B cell (primary cell): ENCODE results near the gene FMNL1. TPM values are rescaled to one million over a fixed set of nuclear protein-coding genes. Genes with fewer than 3 reads are reported as not detected.
A peak's percentile ranks its signal among the peaks of the same experiment; 100 is the strongest.

Source experiments
- ATAC-seq: fragments of 200-7000 bp; cut with Tn5 transposase; one replicate; pipeline ENCODE4 v1.10.0; 2021; ENCODE audit warnings: low read depth, mild to moderate bottlenecking, moderate number of reproducible peaks, moderate library complexity
- CTCF ChIA-PET: fragments of 350-600 bp; sonication (Branson Sonifier 250); formaldehyde crosslinking; loops from one replicate; lab custom pipeline; 2021; ENCODE audit warnings: antibody characterized with exemption, inconsistent platforms; lab: Charles Lee
- POLR2A ChIA-PET: fragments of 350-600 bp; sonication (Branson Sonifier 250); formaldehyde crosslinking; loops from one replicate; lab custom pipeline; 2021; ENCODE audit warnings: antibody characterized with exemption; lab: Charles Lee
- DNase-seq: peaks from one replicate; pipeline ENCODE4 v3.0.0; 2013
- H2AFZ ChIP-seq: 2 replicates; pipeline ENCODE4 v1.6.1; 2012; ENCODE audit warnings: mild to moderate bottlenecking, low read depth, low read length; ENCODE audit not compliant: insufficient read depth, poor library complexity, severe bottlenecking
- H3K27ac ChIP-seq, 2 donors: 1 replicate in 1 of 2; 2 replicates in 1 of 2; pipeline ENCODE4 v1.5.1; 2012 to 2013; ENCODE audit warnings: low read length in 2 of 2, mild to moderate bottlenecking in 2 of 2, moderate library complexity in 1 of 2
- H3K27me3 ChIP-seq, 4 experiments: fragments of 200-600 bp in 1 of 4; sonication (generic) in 1 of 4; replicated peaks in 1 of 4; 1 replicate in 2 of 4; 2 replicates in 2 of 4; pipeline versions ENCODE4 v1.6.1 to v1.7.0; 2013 to 2016; ENCODE audit warnings: low read length in 3 of 4, mild to moderate bottlenecking in 2 of 4, mixed read lengths in 1 of 4, moderate library complexity in 1 of 4; ENCODE audit not compliant: insufficient read depth in 4 of 4, control insufficient read depth in 3 of 4; ENCODE audit errors: control extremely low read depth in 1 of 4
- H3K36me3 ChIP-seq, 2 experiments: replicated peaks in 1 of 2; 1 replicate in 1 of 2; 2 replicates in 1 of 2; pipeline versions ENCODE4 v1.6.1 to v1.7.1; 2013; ENCODE audit warnings: low read length in 1 of 2; ENCODE audit not compliant: insufficient read depth in 2 of 2, control insufficient read depth in 1 of 2; ENCODE audit errors: control extremely low read depth in 1 of 2, extremely low read depth in 1 of 2
- H3K4me1 ChIP-seq, 2 donors: fragments of 200-600 bp in 1 of 2; sonication (generic) in 1 of 2; 1 replicate in 1 of 2; 2 replicates in 1 of 2; pipeline versions ENCODE4 v1.5.1 to v1.6.1; 2013 to 2017; ENCODE audit warnings: low read length in 2 of 2; ENCODE audit not compliant: control insufficient read depth in 2 of 2, insufficient read depth in 2 of 2
- H3K4me2 ChIP-seq: replicated peaks from 2 replicates; pipeline ENCODE3; 2012; ENCODE audit warnings: mild to moderate bottlenecking, low read depth, low read length; ENCODE audit not compliant: poor library complexity, severe bottlenecking
- H3K4me3 ChIP-seq, 5 experiments: fragments of 200-600 bp in 1 of 5; sonication (generic) in 1 of 5; 1 replicate in 3 of 5; 2 replicates in 2 of 5; pipeline versions ENCODE4 v1.5.1 to v1.7.0; 2011 to 2016; ENCODE audit warnings: low read length in 4 of 5, mild to moderate bottlenecking in 4 of 5, low read depth in 2 of 5, control low read depth in 1 of 5, moderate library complexity in 1 of 5; ENCODE audit not compliant: insufficient read depth in 1 of 5; ENCODE audit errors: control extremely low read depth in 1 of 5, extremely low read depth in 1 of 5
- H3K79me2 ChIP-seq: fragments of 200-600 bp; sonication (generic); one replicate; pipeline ENCODE4 v1.6.0; 2016; ENCODE audit warnings: low read length; ENCODE audit not compliant: control insufficient read depth, insufficient read depth
- H3K9ac ChIP-seq: fragments of 200-600 bp; sonication (generic); 2 replicates; pipeline ENCODE4 v1.6.1; 2017; ENCODE audit warnings: mild to moderate bottlenecking, low read length, moderate library complexity
- H3K9me3 ChIP-seq, 3 donors: one replicate each; pipeline versions ENCODE4 v1.6.1 to v1.7.1; 2013; ENCODE audit warnings: low read length in 2 of 3; ENCODE audit not compliant: control insufficient read depth in 2 of 3, insufficient read depth in 1 of 3; ENCODE audit errors: control extremely low read depth in 1 of 3
- H4K20me1 ChIP-seq: 2 replicates; pipeline ENCODE4 v1.6.0; 2012; ENCODE audit warnings: mild to moderate bottlenecking, low read length; ENCODE audit not compliant: insufficient read depth, control insufficient read depth, poor library complexity, severe bottlenecking
- H3K27ac Mint-ChIP-seq: one replicate; pipeline ENCODE4 v1.8.0; 2021; ENCODE audit warnings: mixed read lengths
- H3K27me3 Mint-ChIP-seq: one replicate; pipeline ENCODE4 v1.8.0; 2021; ENCODE audit warnings: mixed read lengths
- H3K4me1 Mint-ChIP-seq: one replicate; pipeline ENCODE4 v1.8.0; 2021; ENCODE audit warnings: mixed read lengths
- H3K4me3 Mint-ChIP-seq: one replicate; pipeline ENCODE4 v1.8.0; 2021; ENCODE audit warnings: mixed read lengths
- H3K9me3 Mint-ChIP-seq: one replicate; pipeline ENCODE4 v1.8.0; 2022; ENCODE audit warnings: mixed read lengths; ENCODE audit not compliant: insufficient read depth
- EZH2 ChIP-seq: IDR thresholded peaks from 2 replicates; pipeline ENCODE4 v1.6.1; 2012; ENCODE audit warnings: borderline replicate concordance, low read depth, mild to moderate bottlenecking, moderate library complexity, low read length; ENCODE audit not compliant: insufficient read depth, poor library complexity, severe bottlenecking
- WGBS: methylation state at CpG from one replicate; pipeline ENCODE4 v1.1.5; 2013; ENCODE audit warnings: missing lambda C conversion rate; ENCODE audit not compliant: insufficient coverage; 5-methylcytosine and 5-hydroxymethylcytosine counted together
- intact Hi-C: fragments of 100-400 bp; cut with micrococcal nuclease; formaldehyde crosslinking; loops from one replicate; pipeline ENCODE4 v1.10.0; 2022
- polyA plus RNA-seq: library from polyadenylated mRNA; depleted of rRNA; stranded (reverse); fragments of >200 nt; gene quantifications from 2 replicates; pipeline ENCODE4 v1.2.3, GENCODE V29; 2012
- total RNA-seq, 2 donors: library from RNA; stranded (reverse); fragments of 120-200 nt in 1 of 2; gene quantifications; 1 replicate in 1 of 2; 2 replicates in 1 of 2; pipeline versions ENCODE4 v1.2.3 to v1.2.4, GENCODE V29; 2013 to 2022
- TF ChIP-seq, protein P1 (sequence below): fragments of 200-600 bp; IDR thresholded peaks from one replicate; pipeline ENCODE4 v1.8.0; 2022; ENCODE audit warnings: antibody characterized with exemption, mild to moderate bottlenecking

The FMNL1 gene
- total and polyA plus RNA-seq, 2 donors (not counting 1 experiment from before 2014, with no cell fraction given): 386 to 663 TPM

DNA sequence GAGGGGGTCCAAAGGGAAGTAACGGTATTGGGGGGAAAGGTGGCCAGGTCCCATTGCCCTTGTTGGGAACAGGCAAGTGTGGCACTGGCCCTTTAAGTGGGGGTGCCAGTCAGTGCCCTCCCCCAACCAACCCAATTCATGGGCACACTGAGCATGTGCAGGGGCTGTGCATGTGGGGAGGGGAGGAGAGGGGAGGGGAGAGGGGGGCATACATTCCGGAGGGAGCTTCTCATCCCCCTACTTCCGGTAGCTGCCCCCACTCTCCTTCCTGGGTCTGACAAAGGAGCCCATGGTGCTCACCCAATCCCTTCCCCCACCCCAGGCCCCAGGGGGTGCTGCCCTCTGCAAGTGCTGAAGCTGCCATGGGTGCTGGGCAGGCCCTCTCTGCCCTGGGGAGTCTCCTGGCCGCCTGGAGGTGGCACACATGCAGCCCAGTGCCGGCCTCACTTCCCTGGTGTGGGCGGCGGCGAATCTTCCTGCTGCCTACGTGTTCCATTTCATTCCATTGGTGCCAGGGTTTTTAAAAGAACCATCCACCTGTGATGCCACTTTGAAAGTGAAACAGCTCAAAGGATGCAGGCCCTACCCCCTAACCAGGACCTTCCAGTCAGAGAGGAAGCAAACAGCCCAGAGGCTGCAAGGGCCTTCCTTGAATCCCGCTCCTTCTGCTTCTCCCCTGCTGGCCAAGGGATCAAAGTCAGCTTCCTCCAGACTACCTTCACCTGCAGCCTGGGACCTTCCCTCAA, 49.0 kb upstream of the FMNL1 start:
- WGBS: 9% methylated on average over 7 of the region's 10 CpGs
- DNase-seq (peak; percentile 59), ATAC-seq (peak; percentile 85)
- Mint-ChIP-seq H3K9me3 (no peaks in the 10 kb centered on the region), H3K27me3 (no peaks in the 10 kb centered on the region), H3K27ac (peak overlapping the region; percentile 97), H3K4me1 (peaks cover 12% of the 10 kb centered on the region), H3K4me3 (peak overlapping the region; percentile 86)
- H3K27me3 ChIP-seq: no peaks in the 10 kb centered on the region
- no peaks in the 10 kb centered on the region for H3K36me3 ChIP-seq
- peak overlapping the region in 4 of 5 experiments; percentile 31 to 51 (median 49) for H3K4me3 ChIP-seq
- H3K4me1 ChIP-seq: peaks cover 11 to 16% of the 10 kb centered on the region in 2 donors
- TF ChIP-seq, protein P1, sequence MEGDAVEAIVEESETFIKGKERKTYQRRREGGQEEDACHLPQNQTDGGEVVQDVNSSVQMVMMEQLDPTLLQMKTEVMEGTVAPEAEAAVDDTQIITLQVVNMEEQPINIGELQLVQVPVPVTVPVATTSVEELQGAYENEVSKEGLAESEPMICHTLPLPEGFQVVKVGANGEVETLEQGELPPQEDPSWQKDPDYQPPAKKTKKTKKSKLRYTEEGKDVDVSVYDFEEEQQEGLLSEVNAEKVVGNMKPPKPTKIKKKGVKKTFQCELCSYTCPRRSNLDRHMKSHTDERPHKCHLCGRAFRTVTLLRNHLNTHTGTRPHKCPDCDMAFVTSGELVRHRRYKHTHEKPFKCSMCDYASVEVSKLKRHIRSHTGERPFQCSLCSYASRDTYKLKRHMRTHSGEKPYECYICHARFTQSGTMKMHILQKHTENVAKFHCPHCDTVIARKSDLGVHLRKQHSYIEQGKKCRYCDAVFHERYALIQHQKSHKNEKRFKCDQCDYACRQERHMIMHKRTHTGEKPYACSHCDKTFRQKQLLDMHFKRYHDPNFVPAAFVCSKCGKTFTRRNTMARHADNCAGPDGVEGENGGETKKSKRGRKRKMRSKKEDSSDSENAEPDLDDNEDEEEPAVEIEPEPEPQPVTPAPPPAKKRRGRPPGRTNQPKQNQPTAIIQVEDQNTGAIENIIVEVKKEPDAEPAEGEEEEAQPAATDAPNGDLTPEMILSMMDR: no peak
- no peak for TF ChIP-seq EZH2
- H3K9ac ChIP-seq: peak overlapping the region; percentile 54
- CTCF ChIA-PET: interaction anchor here (0.7 to 3.0 kb wide), 12 partner anchors 9 to 57 kb away, joined by 3 to 32 read pairs (median 4); partner anchors contain the start of genes ACBD4, HEXIM1 and HEXIM2
- H3K79me2 ChIP-seq: no peaks in the 10 kb centered on the region
- peak overlapping the region; percentile 76 for H3K4me2 ChIP-seq
- peak overlapping the region; percentile 40 to 63 for H3K27ac ChIP-seq
- POLR2A ChIA-PET: interaction anchor here (0.5 to 3.6 kb wide), 8 partner anchors 11 to 827 kb away, joined by 3 to 23 read pairs (median 4); partner anchors contain the start of genes GRN, HEXIM1 and HEXIM2
- intact Hi-C loops: loop anchor here (1.0 to 2.0 kb wide), 4 partner anchors 11 to 74 kb away; partner anchors contain the start of genes ACBD4, HEXIM1 and HEXIM2
- H4K20me1 ChIP-seq: no peaks in the 10 kb centered on the region
- H2AFZ ChIP-seq: peak overlapping the region; percentile 87
- no peaks in the 10 kb centered on the region for H3K9me3 ChIP-seq

DNA sequence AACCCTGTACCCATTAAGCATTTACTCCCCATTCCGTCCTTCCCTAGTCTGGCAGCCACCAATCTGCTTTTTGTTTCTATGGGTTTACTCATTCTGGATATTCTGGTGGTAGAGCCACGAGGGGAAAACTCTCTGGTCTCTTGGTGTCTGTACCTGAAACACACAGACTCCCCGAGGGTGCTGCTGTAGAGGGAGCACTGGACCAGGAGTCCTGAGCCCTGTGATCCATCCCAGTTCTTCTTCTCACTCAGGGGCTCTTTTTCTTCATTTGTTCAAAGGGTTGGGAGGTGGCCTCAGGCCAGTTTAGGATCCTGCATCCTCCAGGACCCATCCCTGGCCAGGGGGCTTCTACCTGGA, 45.9 kb upstream of the FMNL1 start:
- no peak overlapping the region for H3K4me2 ChIP-seq
- H3K4me1 ChIP-seq: peaks cover 11 to 16% of the 10 kb centered on the region in 2 donors
- no peaks in the 10 kb centered on the region for H4K20me1 ChIP-seq
- WGBS: 80% methylated on average over 1 of the region's 3 CpGs
- no peak overlapping the region for H3K9ac ChIP-seq
- TF ChIP-seq EZH2: no peak
- TF ChIP-seq, protein P1: no peak
- peak overlapping the region; percentile 16 for H2AFZ ChIP-seq
- no peaks in the 10 kb centered on the region for H3K36me3 ChIP-seq
- H3K79me2 ChIP-seq: no peaks in the 10 kb centered on the region
- no peak for ATAC-seq
- H3K27me3 ChIP-seq: no peaks in the 10 kb centered on the region
- Mint-ChIP-seq H3K9me3 (no peaks in the 10 kb centered on the region), H3K27me3 (no peaks in the 10 kb centered on the region), H3K4me3 (no peak overlapping the region), H3K27ac (no peak overlapping the region), H3K4me1 (peaks cover 12% of the 10 kb centered on the region)
- ChIA-PET CTCF (interaction anchor here (0.7 to 1.2 kb wide), 2 partner anchors 22 to 40 kb away, joined by 4 to 6 read pairs; partner anchors contain the start of gene ACBD4), POLR2A (no interaction called here)
- H3K9me3 ChIP-seq: no peaks in the 10 kb centered on the region
- intact Hi-C loops: no loop called here
- H3K4me3 ChIP-seq: no peak overlapping the region
- no peak for DNase-seq
- H3K27ac ChIP-seq: no peak overlapping the region
